Fibroblast of lung (primary cell): ENCODE measurements around the gene MIEN1.

Source experiments
- EZH2 ChIP-seq: IDR thresholded peaks from 2 replicates; pipeline ENCODE4 v1.5.1; 2012; ENCODE audit warnings: low read length, control low read depth, mild to moderate bottlenecking; ENCODE audit errors: missing control alignments
- TF ChIP-seq, protein P1 (sequence below), 2 donors: IDR thresholded peaks in 1 of 2; conservative IDR thresholded peaks in 1 of 2; 1 replicate in 1 of 2; 2 replicates in 1 of 2; pipeline ENCODE4 v1.5.1; 2011 to 2012; ENCODE audit warnings: low read length in 2 of 2, control low read depth in 1 of 2, inconsistent platforms in 1 of 2, low read depth in 1 of 2, mild to moderate bottlenecking in 1 of 2

DNA sequence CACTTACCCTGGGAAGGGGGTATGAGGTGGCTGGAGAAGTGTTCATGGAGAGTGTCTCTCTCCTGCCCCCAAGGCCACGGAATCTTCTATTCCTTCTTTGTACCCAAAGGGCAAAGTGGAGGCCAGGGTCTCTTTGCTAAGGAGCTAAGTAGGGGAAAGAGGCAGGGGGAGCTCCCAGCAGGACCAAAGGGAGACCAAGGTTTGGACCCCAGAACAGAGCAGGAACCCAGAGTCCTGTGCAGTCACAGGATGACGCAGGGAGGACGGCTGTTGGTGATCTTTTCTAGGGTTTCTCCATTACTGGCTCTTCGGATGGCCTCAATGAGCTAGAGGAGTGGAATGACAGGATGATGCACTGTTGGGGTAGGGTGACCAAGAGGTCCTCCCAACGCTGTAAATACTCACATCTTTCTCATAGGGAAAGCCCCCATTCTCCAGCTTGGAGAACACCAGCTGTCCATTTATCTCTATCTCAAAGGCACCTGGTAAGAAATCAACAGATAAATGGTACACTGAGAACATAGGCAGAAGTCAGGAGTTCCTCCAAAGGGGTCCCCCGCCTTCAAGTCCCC lies 966 bp downstream of the MIEN1 start:
- no peak for TF ChIP-seq EZH2
- TF ChIP-seq, protein P1, sequence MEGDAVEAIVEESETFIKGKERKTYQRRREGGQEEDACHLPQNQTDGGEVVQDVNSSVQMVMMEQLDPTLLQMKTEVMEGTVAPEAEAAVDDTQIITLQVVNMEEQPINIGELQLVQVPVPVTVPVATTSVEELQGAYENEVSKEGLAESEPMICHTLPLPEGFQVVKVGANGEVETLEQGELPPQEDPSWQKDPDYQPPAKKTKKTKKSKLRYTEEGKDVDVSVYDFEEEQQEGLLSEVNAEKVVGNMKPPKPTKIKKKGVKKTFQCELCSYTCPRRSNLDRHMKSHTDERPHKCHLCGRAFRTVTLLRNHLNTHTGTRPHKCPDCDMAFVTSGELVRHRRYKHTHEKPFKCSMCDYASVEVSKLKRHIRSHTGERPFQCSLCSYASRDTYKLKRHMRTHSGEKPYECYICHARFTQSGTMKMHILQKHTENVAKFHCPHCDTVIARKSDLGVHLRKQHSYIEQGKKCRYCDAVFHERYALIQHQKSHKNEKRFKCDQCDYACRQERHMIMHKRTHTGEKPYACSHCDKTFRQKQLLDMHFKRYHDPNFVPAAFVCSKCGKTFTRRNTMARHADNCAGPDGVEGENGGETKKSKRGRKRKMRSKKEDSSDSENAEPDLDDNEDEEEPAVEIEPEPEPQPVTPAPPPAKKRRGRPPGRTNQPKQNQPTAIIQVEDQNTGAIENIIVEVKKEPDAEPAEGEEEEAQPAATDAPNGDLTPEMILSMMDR (conservative IDR thresholded peaks at IDR 0.05 in 1 of 2, IDR thresholded peaks at IDR 0.05 in 1 of 2; ENCODE audit: low read depth in 1 of 2, low read length in 2 of 2) = no peak
